ENCODE data around the gene MEF2C. TPM values are rescaled to one million over a fixed set of nuclear protein-coding genes. Genes with fewer than 3 reads are reported as not detected.

MEF2C gene
- total and polyA plus RNA-seq, 2 experiments from 2014 or later = 0.97 to 1.6 TPM

DNA sequence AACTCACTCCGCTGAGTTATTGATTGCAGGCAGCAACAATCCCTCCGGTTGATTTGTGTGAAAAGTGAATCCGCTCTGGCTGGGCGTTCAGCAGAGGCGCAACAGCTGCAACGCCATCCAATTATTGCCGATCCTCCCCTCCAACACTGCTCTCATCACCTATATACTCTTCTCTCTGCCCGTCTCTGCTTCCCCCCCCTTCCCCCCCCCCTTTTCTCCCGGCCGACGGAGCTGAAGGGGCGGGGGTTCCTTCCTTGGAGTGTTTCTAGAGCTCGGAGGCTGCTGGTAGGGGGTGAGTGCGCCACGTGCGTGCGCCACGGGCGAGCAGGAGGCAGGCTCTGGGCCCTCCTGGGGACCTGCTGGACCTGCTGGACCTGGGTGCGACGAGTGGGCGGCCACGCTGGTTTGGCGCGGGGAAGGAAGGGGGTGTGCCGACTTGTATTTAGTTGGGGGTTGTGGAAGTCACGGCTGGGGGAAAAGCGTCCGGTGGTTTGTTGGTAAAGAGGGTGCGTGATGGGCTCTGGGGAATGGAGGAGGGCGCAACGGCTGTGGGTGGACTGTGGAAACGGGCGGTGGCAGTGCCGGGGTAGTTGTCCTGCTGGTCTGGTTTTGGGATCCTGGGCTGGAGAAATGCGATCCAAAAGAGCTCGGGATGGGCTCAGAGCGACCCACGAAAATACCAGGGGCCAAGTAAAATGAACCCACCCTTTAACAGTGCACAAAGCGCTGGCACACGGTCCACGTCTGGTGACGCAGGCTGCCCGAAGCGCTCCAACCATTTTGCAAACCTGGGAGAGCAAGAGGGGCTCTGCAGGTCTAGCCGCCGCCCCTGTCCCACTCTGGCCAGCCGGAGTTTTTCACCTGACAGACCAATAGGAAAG is 6.4 kb upstream of the MEF2C start:
- H3K4me1 Mint-ChIP-seq = peaks cover 14% of the 10 kb centered on the region
- peaks cover 11% of the 10 kb centered on the region for H3K27me3 Mint-ChIP-seq (ENCODE audit: insufficient read depth, low read depth, poor library complexity)
- Histone ChIP-seq H3K4me2 (peak overlapping the region; percentile 86), H3K27ac (ENCODE audit: low read depth) (no peak overlapping the region), H3K27me3 (ENCODE audit: insufficient read depth) (peaks cover 63% of the 10 kb centered on the region), H3K79me2 (replicated peaks; ENCODE audit: insufficient read depth) (no peaks in the 10 kb centered on the region), H3K4me1 (ENCODE audit: insufficient read depth) (peaks cover 15% of the 10 kb centered on the region), H3F3A (replicated peaks; ENCODE audit: low read depth) (no peaks in the 10 kb centered on the region), H3K4me3 (peak overlapping the region; percentile 73), H2AFZ (peak overlapping the region; percentile 95), H4K20me1 (replicated peaks; ENCODE audit: insufficient read depth) (no peaks in the 10 kb centered on the region), H3K36me3 (ENCODE audit: insufficient read depth) (no peaks in the 10 kb centered on the region), H3K9me2 (ENCODE audit: insufficient read depth) (0 out of 2 replicates have a peak, but pooled peaks cover 3% of the 10 kb centered on the region)
- no peak overlapping the region for H3K27ac Mint-ChIP-seq
- no peaks in the 10 kb centered on the region for H3K9me3 Mint-ChIP-seq
- peak; percentile 85 for ATAC-seq
- H3K4me3 Mint-ChIP-seq = peak overlapping the region; percentile 85
- H3K36me3 Mint-ChIP-seq (ENCODE audit: low read depth) = no peaks in the 10 kb centered on the region
- TF ChIP-seq EZH2 (IDR thresholded peaks at IDR 0.05; ENCODE audit: low read depth, unreplicated experiment) (peak; percentile 26), POLR2AphosphoS5 (IDR thresholded peaks at IDR 0.05; ENCODE audit: low read depth) (peak; percentile 18; the same call in 1 of the 2 replicates)
- TF ChIP-seq, protein P1, sequence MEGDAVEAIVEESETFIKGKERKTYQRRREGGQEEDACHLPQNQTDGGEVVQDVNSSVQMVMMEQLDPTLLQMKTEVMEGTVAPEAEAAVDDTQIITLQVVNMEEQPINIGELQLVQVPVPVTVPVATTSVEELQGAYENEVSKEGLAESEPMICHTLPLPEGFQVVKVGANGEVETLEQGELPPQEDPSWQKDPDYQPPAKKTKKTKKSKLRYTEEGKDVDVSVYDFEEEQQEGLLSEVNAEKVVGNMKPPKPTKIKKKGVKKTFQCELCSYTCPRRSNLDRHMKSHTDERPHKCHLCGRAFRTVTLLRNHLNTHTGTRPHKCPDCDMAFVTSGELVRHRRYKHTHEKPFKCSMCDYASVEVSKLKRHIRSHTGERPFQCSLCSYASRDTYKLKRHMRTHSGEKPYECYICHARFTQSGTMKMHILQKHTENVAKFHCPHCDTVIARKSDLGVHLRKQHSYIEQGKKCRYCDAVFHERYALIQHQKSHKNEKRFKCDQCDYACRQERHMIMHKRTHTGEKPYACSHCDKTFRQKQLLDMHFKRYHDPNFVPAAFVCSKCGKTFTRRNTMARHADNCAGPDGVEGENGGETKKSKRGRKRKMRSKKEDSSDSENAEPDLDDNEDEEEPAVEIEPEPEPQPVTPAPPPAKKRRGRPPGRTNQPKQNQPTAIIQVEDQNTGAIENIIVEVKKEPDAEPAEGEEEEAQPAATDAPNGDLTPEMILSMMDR (conservative IDR thresholded peaks at IDR 0.05; ENCODE audit: low read depth in 2 of 2) = no peak
- DNase-seq (ENCODE audit: low spot score) = peak; percentile 58

DNA sequence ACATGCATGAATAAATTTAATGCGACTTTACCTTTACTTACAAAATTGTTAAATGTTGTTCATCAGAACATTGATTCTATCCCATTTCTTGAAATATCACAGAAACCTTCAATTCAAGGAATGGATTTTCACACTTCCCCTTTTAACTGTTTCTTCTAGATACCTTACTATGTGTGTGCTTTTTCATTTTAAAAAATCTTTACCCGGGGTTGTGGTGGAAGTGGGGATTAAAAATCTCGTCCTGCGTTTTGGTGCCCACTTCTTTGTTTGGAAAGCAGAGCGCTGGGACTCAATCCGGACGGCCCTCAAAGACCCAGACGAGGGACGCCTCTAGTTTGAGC is 5.8 kb upstream of the MEF2C start:
- H3K27me3 ChIP-seq (ENCODE audit: insufficient read depth) = peaks cover 69% of the 10 kb centered on the region
- TF ChIP-seq, protein P1 (conservative IDR thresholded peaks at IDR 0.05; ENCODE audit: low read depth in 2 of 2) = no peak
- TF ChIP-seq EZH2phosphoT487 (IDR thresholded peaks at IDR 0.05; ENCODE audit: unreplicated experiment) (no peak), CREB1 (CRISPR knock-in tag; IDR thresholded peaks at IDR 0.05; ENCODE audit: low read depth) (no peak), EZH2 (IDR thresholded peaks at IDR 0.05; ENCODE audit: low read depth, unreplicated experiment) (no peak), JUNB (IDR thresholded peaks at IDR 0.05; ENCODE audit: unreplicated experiment) (no peak), NANOG (IDR thresholded peaks at IDR 0.05; ENCODE audit: borderline replicate concordance) (no peak), POLR2AphosphoS5 (IDR thresholded peaks at IDR 0.05; ENCODE audit: low read depth) (no peak)
- TF ChIP-seq, protein P2, sequence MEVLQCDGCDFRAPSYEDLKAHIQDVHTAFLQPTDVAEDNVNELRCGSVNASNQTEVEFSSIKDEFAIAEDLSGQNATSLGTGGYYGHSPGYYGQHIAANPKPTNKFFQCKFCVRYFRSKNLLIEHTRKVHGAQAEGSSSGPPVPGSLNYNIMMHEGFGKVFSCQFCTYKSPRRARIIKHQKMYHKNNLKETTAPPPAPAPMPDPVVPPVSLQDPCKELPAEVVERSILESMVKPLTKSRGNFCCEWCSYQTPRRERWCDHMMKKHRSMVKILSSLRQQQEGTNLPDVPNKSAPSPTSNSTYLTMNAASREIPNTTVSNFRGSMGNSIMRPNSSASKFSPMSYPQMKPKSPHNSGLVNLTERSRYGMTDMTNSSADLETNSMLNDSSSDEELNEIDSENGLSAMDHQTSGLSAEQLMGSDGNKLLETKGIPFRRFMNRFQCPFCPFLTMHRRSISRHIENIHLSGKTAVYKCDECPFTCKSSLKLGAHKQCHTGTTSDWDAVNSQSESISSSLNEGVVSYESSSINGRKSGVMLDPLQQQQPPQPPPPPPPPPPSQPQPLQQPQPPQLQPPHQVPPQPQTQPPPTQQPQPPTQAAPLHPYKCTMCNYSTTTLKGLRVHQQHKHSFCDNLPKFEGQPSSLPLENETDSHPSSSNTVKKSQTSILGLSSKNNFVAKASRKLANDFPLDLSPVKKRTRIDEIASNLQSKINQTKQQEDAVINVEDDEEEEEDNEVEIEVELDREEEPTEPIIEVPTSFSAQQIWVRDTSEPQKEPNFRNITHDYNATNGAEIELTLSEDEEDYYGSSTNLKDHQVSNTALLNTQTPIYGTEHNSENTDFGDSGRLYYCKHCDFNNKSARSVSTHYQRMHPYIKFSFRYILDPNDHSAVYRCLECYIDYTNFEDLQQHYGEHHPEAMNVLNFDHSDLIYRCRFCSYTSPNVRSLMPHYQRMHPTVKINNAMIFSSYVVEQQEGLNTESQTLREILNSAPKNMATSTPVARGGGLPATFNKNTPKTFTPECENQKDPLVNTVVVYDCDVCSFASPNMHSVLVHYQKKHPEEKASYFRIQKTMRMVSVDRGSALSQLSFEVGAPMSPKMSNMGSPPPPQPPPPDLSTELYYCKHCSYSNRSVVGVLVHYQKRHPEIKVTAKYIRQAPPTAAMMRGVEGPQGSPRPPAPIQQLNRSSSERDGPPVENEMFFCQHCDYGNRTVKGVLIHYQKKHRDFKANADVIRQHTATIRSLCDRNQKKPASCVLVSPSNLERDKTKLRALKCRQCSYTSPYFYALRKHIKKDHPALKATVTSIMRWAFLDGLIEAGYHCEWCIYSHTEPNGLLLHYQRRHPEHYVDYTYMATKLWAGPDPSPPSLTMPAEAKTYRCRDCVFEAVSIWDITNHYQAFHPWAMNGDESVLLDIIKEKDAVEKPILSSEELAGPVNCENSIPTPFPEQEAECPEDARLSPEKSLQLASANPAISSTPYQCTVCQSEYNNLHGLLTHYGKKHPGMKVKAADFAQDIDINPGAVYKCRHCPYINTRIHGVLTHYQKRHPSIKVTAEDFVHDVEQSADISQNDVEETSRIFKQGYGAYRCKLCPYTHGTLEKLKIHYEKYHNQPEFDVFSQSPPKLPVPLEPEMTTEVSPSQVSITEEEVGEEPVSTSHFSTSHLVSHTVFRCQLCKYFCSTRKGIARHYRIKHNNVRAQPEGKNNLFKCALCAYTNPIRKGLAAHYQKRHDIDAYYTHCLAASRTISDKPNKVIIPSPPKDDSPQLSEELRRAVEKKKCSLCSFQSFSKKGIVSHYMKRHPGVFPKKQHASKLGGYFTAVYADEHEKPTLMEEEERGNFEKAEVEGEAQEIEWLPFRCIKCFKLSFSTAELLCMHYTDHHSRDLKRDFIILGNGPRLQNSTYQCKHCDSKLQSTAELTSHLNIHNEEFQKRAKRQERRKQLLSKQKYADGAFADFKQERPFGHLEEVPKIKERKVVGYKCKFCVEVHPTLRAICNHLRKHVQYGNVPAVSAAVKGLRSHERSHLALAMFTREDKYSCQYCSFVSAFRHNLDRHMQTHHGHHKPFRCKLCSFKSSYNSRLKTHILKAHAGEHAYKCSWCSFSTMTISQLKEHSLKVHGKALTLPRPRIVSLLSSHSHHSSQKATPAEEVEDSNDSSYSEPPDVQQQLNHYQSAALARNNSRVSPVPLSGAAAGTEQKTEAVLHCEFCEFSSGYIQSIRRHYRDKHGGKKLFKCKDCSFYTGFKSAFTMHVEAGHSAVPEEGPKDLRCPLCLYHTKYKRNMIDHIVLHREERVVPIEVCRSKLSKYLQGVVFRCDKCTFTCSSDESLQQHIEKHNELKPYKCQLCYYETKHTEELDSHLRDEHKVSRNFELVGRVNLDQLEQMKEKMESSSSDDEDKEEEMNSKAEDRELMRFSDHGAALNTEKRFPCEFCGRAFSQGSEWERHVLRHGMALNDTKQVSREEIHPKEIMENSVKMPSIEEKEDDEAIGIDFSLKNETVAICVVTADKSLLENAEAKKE (CRISPR knock-in tag; IDR thresholded peaks at IDR 0.05) = no peak

More for the DNA sequence above, 5.8 kb upstream of the MEF2C start:
- DNase-seq (ENCODE audit: low spot score) (no peak), ATAC-seq (no peak)
- H3F3A ChIP-seq (replicated peaks; ENCODE audit: low read depth) = no peaks in the 10 kb centered on the region
- no peaks in the 10 kb centered on the region for H3K36me3 Mint-ChIP-seq (ENCODE audit: low read depth)
- peak overlapping the region; percentile 86 for H3K4me2 ChIP-seq
- 0 out of 2 replicates have a peak, but pooled peaks cover 3% of the 10 kb centered on the region for H3K9me2 ChIP-seq (ENCODE audit: insufficient read depth)
- H3K4me3 ChIP-seq = peak overlapping the region; percentile 73
- no peaks in the 10 kb centered on the region for H3K36me3 ChIP-seq (ENCODE audit: insufficient read depth)
- no peak overlapping the region for H3K27ac Mint-ChIP-seq
- no peaks in the 10 kb centered on the region for H3K9me3 Mint-ChIP-seq
- no peak overlapping the region for H3K27ac ChIP-seq (ENCODE audit: low read depth)
- peak overlapping the region; percentile 85 for H3K4me3 Mint-ChIP-seq
- peaks cover 16% of the 10 kb centered on the region for H3K27me3 Mint-ChIP-seq (ENCODE audit: insufficient read depth, low read depth, poor library complexity)
- H4K20me1 ChIP-seq (replicated peaks; ENCODE audit: insufficient read depth) = no peaks in the 10 kb centered on the region
- H3K4me1 ChIP-seq (ENCODE audit: insufficient read depth) = peaks cover 15% of the 10 kb centered on the region
- H2AFZ ChIP-seq = peak overlapping the region; percentile 95
- H3K4me1 Mint-ChIP-seq = peaks cover 14% of the 10 kb centered on the region
- H3K79me2 ChIP-seq (replicated peaks; ENCODE audit: insufficient read depth) = no peaks in the 10 kb centered on the region
